Lung (tissue), 12 donors: ENCODE measurements around the gene PRKCH. TPM values are rescaled to one million over a fixed set of nuclear protein-coding genes. Genes with fewer than 3 reads are reported as not detected.

ENCODE experiments used
- ATAC-seq: fragments of 200-7000 bp; cut with Tn5 transposase; one replicate; pipeline ENCODE4 v1.9.1; 2020; ENCODE audit warnings: moderate number of reproducible peaks; ENCODE audit not compliant: insufficient read depth, low FRiP score
- DNase-seq, 3 donors: peaks; one replicate each; pipeline ENCODE4 v3.0.0-alpha.2; 2013 to 2017
- H3K27ac ChIP-seq, 2 donors: one replicate each; pipeline ENCODE4 v1.5.1; 2013; ENCODE audit warnings: mild to moderate bottlenecking in 2 of 2, moderate library complexity in 2 of 2, control low read depth in 1 of 2, inconsistent platforms in 1 of 2, low read depth in 1 of 2, low read length in 1 of 2
- H3K27me3 ChIP-seq, 3 donors: one replicate each; pipeline ENCODE4 v1.5.1; 2013; ENCODE audit warnings: low read length in 2 of 3; ENCODE audit not compliant: control insufficient read depth in 3 of 3, insufficient read depth in 3 of 3
- H3K36me3 ChIP-seq, 4 donors: one replicate each; pipeline ENCODE4 v1.5.1; 2013; ENCODE audit warnings: low read length in 4 of 4, mild to moderate bottlenecking in 1 of 4, moderate library complexity in 1 of 4; ENCODE audit not compliant: control insufficient read depth in 4 of 4, insufficient read depth in 4 of 4
- H3K4me1 ChIP-seq, 5 donors: one replicate each; pipeline ENCODE4 v1.5.1; 2013; ENCODE audit warnings: low read length in 5 of 5, mild to moderate bottlenecking in 2 of 5, moderate library complexity in 1 of 5; ENCODE audit not compliant: control insufficient read depth in 5 of 5, insufficient read depth in 5 of 5
- H3K4me3 ChIP-seq: one replicate; pipeline ENCODE4 v1.5.1; 2013; ENCODE audit warnings: mild to moderate bottlenecking, control low read depth, moderate library complexity
- H3K9ac ChIP-seq, 2 donors: one replicate each; pipeline ENCODE4 v1.5.1; 2013; ENCODE audit warnings: low read length in 2 of 2, control low read depth in 1 of 2; ENCODE audit not compliant: insufficient read depth in 1 of 2
- H3K9me3 ChIP-seq, 4 donors: one replicate each; pipeline ENCODE4 v1.5.1; 2013; ENCODE audit warnings: low read length in 3 of 4, mild to moderate bottlenecking in 1 of 4, moderate library complexity in 1 of 4; ENCODE audit not compliant: control insufficient read depth in 4 of 4, insufficient read depth in 3 of 4
- CTCF ChIP-seq: IDR thresholded peaks from 2 replicates; pipeline ENCODE4 v1.5.1; 2012; ENCODE audit warnings: mild to moderate bottlenecking; ENCODE audit errors: control extremely low read depth, extremely low read depth
- WGBS, 2 donors: extraction: QIAGEN DNeasy Blood & Tissue Kit; methylation state at CpG; one replicate each; pipeline ENCODE4 v1.1.7; 2013; 5-methylcytosine and 5-hydroxymethylcytosine counted together
- polyA plus RNA-seq, 2 donors: library from polyadenylated mRNA; stranded (reverse); fragments of 200-250 nt; gene quantifications; one replicate each; pipeline ENCODE4 v1.2.1, GENCODE V29; 2013
- total RNA-seq, 2 donors: library from RNA; depleted of rRNA in 1 of 2; stranded (reverse); fragments of >200 nt in 1 of 2; gene quantifications; one replicate each; pipeline ENCODE4 v1.2.1, GENCODE V29; 2014 to 2021
- donor health status: control.
- donor health status: control.
- donor health status: Bipolar disorder and iron deficiency.
- donor health status: healthy.
- donor health status: DM: yes; HTN: yes; CAD: no.

PRKCH gene
- total and polyA plus RNA-seq, 4 donors: 12.9 to 126 (median 51.4) TPM

DNA sequence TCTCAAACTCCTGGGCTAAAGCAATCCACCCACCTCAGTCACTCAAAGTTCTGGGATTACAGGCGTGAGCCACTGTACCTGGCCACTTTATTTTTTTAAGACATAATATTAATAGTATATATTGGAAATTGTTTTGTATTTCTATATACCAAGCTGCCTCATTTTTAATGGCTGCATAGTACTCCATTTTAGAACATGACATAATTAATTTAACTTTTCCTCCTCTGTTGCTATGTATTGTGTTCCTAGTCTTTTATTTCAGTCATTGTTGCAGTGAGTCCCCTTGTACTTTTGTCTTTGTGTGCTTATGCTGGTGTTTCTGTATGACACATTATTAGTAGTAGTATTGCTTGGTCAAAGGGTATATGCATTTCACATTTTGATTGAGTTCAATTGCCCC is 138.7 kb downstream of the PRKCH start:
- Histone ChIP-seq H3K27ac (no peak overlapping the region), H3K36me3 (peaks cover 0 to 22% (median 0%) of the 10 kb centered on the region in 4 donors), H3K4me3 (no peak overlapping the region), H3K27me3 (no peaks in the 10 kb centered on the region), H3K9me3 (no peaks in the 10 kb centered on the region), H3K4me1 (peaks cover 0 to 20% (median 9%) of the 10 kb centered on the region in 5 donors), H3K9ac (no peak overlapping the region)
- WGBS, 2 donors: 97 to 100% methylated on average over 1 of the region's 1 CpG
- TF ChIP-seq CTCF: no peak
- ATAC-seq (no peak), DNase-seq (no peak)

GRCh38 chr14:61460718-61461611 is 139.6 kb downstream of the PRKCH start:
- no peak overlapping the region for H3K27ac ChIP-seq
- TF ChIP-seq CTCF: no peak
- DNase-seq (peak; percentile 62 to 69 (median 66)), ATAC-seq (no peak)
- H3K4me1 ChIP-seq: peaks cover 0 to 23% (median 11%) of the 10 kb centered on the region in 5 donors
- 71 to 73% methylated on average over 15 of the region's 15 CpGs for WGBS, 2 donors
- no peaks in the 10 kb centered on the region for H3K9me3 ChIP-seq
- no peak overlapping the region for H3K4me3 ChIP-seq
- H3K27me3 ChIP-seq: no peaks in the 10 kb centered on the region
- no peak overlapping the region for H3K9ac ChIP-seq
- H3K36me3 ChIP-seq: peaks cover 0 to 22% (median 0%) of the 10 kb centered on the region in 4 donors

DNA sequence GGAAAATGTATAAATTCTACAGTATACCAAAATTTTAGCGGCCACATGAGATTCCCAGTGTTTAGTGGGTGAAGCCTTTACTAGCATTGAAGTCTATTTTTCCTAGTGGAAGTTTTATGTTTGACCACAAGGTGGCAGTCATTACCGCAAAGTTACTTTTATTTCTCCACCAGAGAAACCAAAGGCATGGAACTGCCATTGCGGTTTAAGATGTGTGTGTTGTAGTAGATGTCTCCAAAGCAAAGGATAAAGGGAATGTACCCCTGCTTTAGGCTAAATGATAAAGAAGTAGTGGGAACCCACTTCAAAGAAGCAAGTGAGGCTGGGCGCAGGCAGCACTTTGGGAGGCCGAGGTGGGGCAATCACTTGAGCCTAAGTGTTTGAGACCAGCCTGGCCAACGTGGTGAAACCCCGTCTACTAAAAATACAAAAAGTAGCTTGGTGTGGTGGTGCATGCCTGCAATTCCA is 140.5 kb downstream of the PRKCH start:
- H3K27me3 ChIP-seq: no peaks in the 10 kb centered on the region
- TF ChIP-seq CTCF: peak; percentile 78
- peaks cover 3 to 31% (median 18%) of the 10 kb centered on the region in 5 donors for H3K4me1 ChIP-seq
- ATAC-seq: peak; percentile 69
- H3K4me3 ChIP-seq: no peak overlapping the region
- no peak overlapping the region for H3K9ac ChIP-seq
- peak; percentile 31 to 92 (median 91) for DNase-seq
- H3K9me3 ChIP-seq: no peaks in the 10 kb centered on the region
- 39 to 43% methylated on average over 7 of the region's 7 CpGs for WGBS, 2 donors
- peaks cover 0 to 25% (median 0%) of the 10 kb centered on the region in 4 donors for H3K36me3 ChIP-seq
- H3K27ac ChIP-seq: no peak overlapping the region
